Activated naive CD8-positive, alpha-beta T cell treated with anti-CD3 and anti-CD28 coated beads for 36 hours (primary cell): ENCODE results near the gene MPV17L2. TPM values are rescaled to one million over a fixed set of nuclear protein-coding genes. Genes with fewer than 3 reads are reported as not detected.
"Not testable (repeated sequence)": the region's sequence is repeated elsewhere in the genome, so short reads cannot be mapped to it uniquely, and the experiment has no call there.

ENCODE experiments used
- DNase-seq: peaks from one replicate; pipeline ENCODE4 v3.0.0; 2021
- H3K27ac Mint-ChIP-seq: one replicate; pipeline ENCODE4 v1.8.0; 2022; ENCODE audit warnings: mild to moderate bottlenecking, moderate library complexity, mixed read lengths
- H3K27me3 Mint-ChIP-seq: one replicate; pipeline ENCODE4 v1.8.0; 2022; ENCODE audit warnings: mild to moderate bottlenecking, mixed read lengths
- H3K36me3 Mint-ChIP-seq: one replicate; pipeline ENCODE4 v1.8.0; 2021; ENCODE audit warnings: mild to moderate bottlenecking, mixed read lengths
- H3K4me1 Mint-ChIP-seq: one replicate; pipeline ENCODE4 v1.8.0; 2021; ENCODE audit warnings: mixed read lengths
- H3K4me3 Mint-ChIP-seq: one replicate; pipeline ENCODE4 v1.8.0; 2022; ENCODE audit warnings: mild to moderate bottlenecking, moderate library complexity, mixed read lengths
- H3K9me3 Mint-ChIP-seq: one replicate; pipeline ENCODE4 v1.8.0; 2022; ENCODE audit warnings: mixed read lengths
- total RNA-seq, 2 experiments: library from RNA; stranded (reverse); gene quantifications; one replicate each; pipeline ENCODE4 v1.2.3, GENCODE V29; 2021

MPV17L2 gene
- total RNA-seq, 2 experiments from 2014 or later = 15.2 to 16.7 TPM

- not testable (repeated sequence) for H3K27ac Mint-ChIP-seq, H3K4me1 Mint-ChIP-seq, H3K36me3 Mint-ChIP-seq, DNase-seq, H3K4me3 Mint-ChIP-seq, H3K9me3 Mint-ChIP-seq
- H3K27me3 Mint-ChIP-seq = peaks cover 16% of the 10 kb centered on the region
Measured at GRCh38 chr19:18209912-18210311, 16.9 kb downstream of the MPV17L2 start.

- DNase-seq = no peak
- Mint-ChIP-seq H3K4me1 (peaks cover 2% of the 10 kb centered on the region), H3K4me3 (no peak overlapping the region), H3K36me3 (no peaks in the 10 kb centered on the region), H3K27ac (no peak overlapping the region), H3K27me3 (peaks cover 16% of the 10 kb centered on the region), H3K9me3 (no peaks in the 10 kb centered on the region)
Measured at GRCh38 chr19:18211683-18212082, 18.7 kb downstream of the MPV17L2 start.

- Mint-ChIP-seq H3K27ac (no peak overlapping the region), H3K4me1 (no peaks in the 10 kb centered on the region), H3K36me3 (no peaks in the 10 kb centered on the region), H3K4me3 (no peak overlapping the region), H3K9me3 (no peaks in the 10 kb centered on the region), H3K27me3 (peaks cover 8% of the 10 kb centered on the region)
- DNase-seq = no peak
Measured at GRCh38 chr19:18214779-18215433, 21.9 kb downstream of the MPV17L2 start.

GRCh38 chr19:18216789-18217188, 23.8 kb downstream of the MPV17L2 start:
- peaks cover 19% of the 10 kb centered on the region for H3K27me3 Mint-ChIP-seq
- no peak overlapping the region for H3K27ac Mint-ChIP-seq
- no peaks in the 10 kb centered on the region for H3K9me3 Mint-ChIP-seq
- DNase-seq = no peak
- no peaks in the 10 kb centered on the region for H3K4me1 Mint-ChIP-seq
- H3K36me3 Mint-ChIP-seq = no peaks in the 10 kb centered on the region
- no peak overlapping the region for H3K4me3 Mint-ChIP-seq

GRCh38 chr19:18218159-18218558, 25.1 kb downstream of the MPV17L2 start:
- no peak overlapping the region for H3K27ac Mint-ChIP-seq
- no peaks in the 10 kb centered on the region for H3K4me1 Mint-ChIP-seq
- H3K36me3 Mint-ChIP-seq = no peaks in the 10 kb centered on the region
- no peaks in the 10 kb centered on the region for H3K9me3 Mint-ChIP-seq
- no peak for DNase-seq
- peaks cover 31% of the 10 kb centered on the region for H3K27me3 Mint-ChIP-seq
- H3K4me3 Mint-ChIP-seq = no peak overlapping the region

GRCh38 chr19:18218600-18218999, 25.6 kb downstream of the MPV17L2 start:
- Mint-ChIP-seq H3K9me3 (no peaks in the 10 kb centered on the region), H3K36me3 (no peaks in the 10 kb centered on the region), H3K4me3 (no peak overlapping the region), H3K27me3 (peaks cover 36% of the 10 kb centered on the region), H3K4me1 (no peaks in the 10 kb centered on the region), H3K27ac (no peak overlapping the region)
- no peak for DNase-seq

- Mint-ChIP-seq H3K27ac (no peak overlapping the region), H3K4me1 (peaks cover 8% of the 10 kb centered on the region), H3K9me3 (no peaks in the 10 kb centered on the region), H3K4me3 (no peak overlapping the region), H3K36me3 (no peaks in the 10 kb centered on the region), H3K27me3 (peaks cover 50% of the 10 kb centered on the region)
- no peak for DNase-seq
Measured at GRCh38 chr19:18219911-18220631, 27.1 kb downstream of the MPV17L2 start.

- Mint-ChIP-seq H3K27me3 (peaks cover 57% of the 10 kb centered on the region), H3K4me1 (peaks cover 13% of the 10 kb centered on the region), H3K4me3 (no peak overlapping the region), H3K27ac (no peak overlapping the region), H3K9me3 (no peaks in the 10 kb centered on the region), H3K36me3 (no peaks in the 10 kb centered on the region)
- no peak for DNase-seq
Measured at GRCh38 chr19:18220632-18221275, 27.7 kb downstream of the MPV17L2 start.

GRCh38 chr19:18221815-18222725, 29.1 kb downstream of the MPV17L2 start:
- H3K36me3 Mint-ChIP-seq = no peaks in the 10 kb centered on the region
- H3K4me3 Mint-ChIP-seq = no peak overlapping the region
- H3K27me3 Mint-ChIP-seq = peaks cover 68% of the 10 kb centered on the region

GRCh38 chr19:18223860-18224524, 31.0 kb downstream of the MPV17L2 start:
- Mint-ChIP-seq H3K36me3 (no peaks in the 10 kb centered on the region), H3K4me3 (peak overlapping the region; percentile 79), H3K27me3 (peaks cover 80% of the 10 kb centered on the region), H3K9me3 (no peaks in the 10 kb centered on the region), H3K27ac (no peak overlapping the region), H3K4me1 (peaks cover 15% of the 10 kb centered on the region)
- DNase-seq = peak; percentile 54

More at GRCh38 chr19:18221815-18222725, 29.1 kb downstream of the MPV17L2 start:
- Mint-ChIP-seq H3K9me3 (no peaks in the 10 kb centered on the region), H3K4me1 (peaks cover 15% of the 10 kb centered on the region), H3K27ac (no peak overlapping the region)
- DNase-seq = no peak

- H3K4me1 Mint-ChIP-seq = peaks cover 15% of the 10 kb centered on the region
Measured at GRCh38 chr19:18224525-18225354, 31.7 kb downstream of the MPV17L2 start.

GRCh38 chr19:18225355-18225701, 32.3 kb downstream of the MPV17L2 start:
- H3K4me3 Mint-ChIP-seq = no peak overlapping the region
- no peak overlapping the region for H3K27ac Mint-ChIP-seq

More at GRCh38 chr19:18224525-18225354, 31.7 kb downstream of the MPV17L2 start:
- Mint-ChIP-seq H3K9me3 (no peaks in the 10 kb centered on the region), H3K36me3 (no peaks in the 10 kb centered on the region), H3K27ac (no peak overlapping the region), H3K4me3 (peak overlapping the region; percentile 79), H3K27me3 (peaks cover 85% of the 10 kb centered on the region)
- peak; percentile 93 for DNase-seq

GRCh38 chr19:18225702-18226468, 32.9 kb downstream of the MPV17L2 start, which contains the start of gene PDE4C:
TSS of gene PDE4C (minus strand) at chr19:18226438. CDS start at chr19:18226415, 23 bp downstream.
- H3K4me3 Mint-ChIP-seq = no peak within 1 kb of the TSS
- H3K27ac Mint-ChIP-seq = no peak within 1 kb of the TSS
- H3K9me3 Mint-ChIP-seq = no peaks in the 10 kb centered on the region
- no peak for DNase-seq
- H3K36me3 Mint-ChIP-seq = no peaks in the 10 kb centered on the region
- peaks cover 87% of the 10 kb centered on the region for H3K27me3 Mint-ChIP-seq
- peaks cover 18% of the 10 kb centered on the region for H3K4me1 Mint-ChIP-seq

More at GRCh38 chr19:18225355-18225701, 32.3 kb downstream of the MPV17L2 start:
- H3K9me3 Mint-ChIP-seq = no peaks in the 10 kb centered on the region
- H3K36me3 Mint-ChIP-seq = no peaks in the 10 kb centered on the region
- H3K4me1 Mint-ChIP-seq = peaks cover 15% of the 10 kb centered on the region
- peaks cover 87% of the 10 kb centered on the region for H3K27me3 Mint-ChIP-seq
- no peak for DNase-seq
